Spinal cord (tissue), 10 donors: ENCODE results near the gene CCNJ. TPM values are rescaled to one million over a fixed set of nuclear protein-coding genes. Genes with fewer than 3 reads are reported as not detected.

Source experiments
- DNase-seq, 6 donors: peaks; one replicate each; pipeline versions ENCODE4 v3.0.0 to v3.0.0-alpha.2; 2013 to 2015; ENCODE audit warnings: low spot score in 6 of 6, low read depth in 4 of 6
- H3K27ac ChIP-seq: one replicate; pipeline ENCODE4 v1.5.1; 2013; ENCODE audit warnings: low read depth, low read length, control low read depth
- H3K27me3 ChIP-seq: one replicate; pipeline ENCODE4 v1.6.1; 2013; ENCODE audit warnings: low read length; ENCODE audit not compliant: control insufficient read depth, insufficient read depth
- H3K36me3 ChIP-seq: one replicate; pipeline ENCODE4 v1.6.1; 2013; ENCODE audit warnings: low read length; ENCODE audit not compliant: control insufficient read depth, insufficient read depth
- H3K4me1 ChIP-seq: one replicate; pipeline ENCODE4 v1.6.1; 2013; ENCODE audit warnings: low read length; ENCODE audit not compliant: control insufficient read depth, insufficient read depth
- H3K4me3 ChIP-seq: one replicate; pipeline ENCODE4 v1.5.1; 2013; ENCODE audit warnings: low read depth, low read length, control low read depth
- H3K9me3 ChIP-seq: one replicate; pipeline ENCODE4 v1.6.1; 2013; ENCODE audit warnings: low read length; ENCODE audit not compliant: control insufficient read depth, insufficient read depth
- WGBS: methylation state at CpG from one replicate; pipeline ENCODE4 v1.1.5; 2013; ENCODE audit warnings: missing lambda C conversion rate; ENCODE audit not compliant: insufficient coverage; 5-methylcytosine and 5-hydroxymethylcytosine counted together
- polyA plus RNA-seq, 2 donors: library from polyadenylated mRNA; unstranded; fragments of 120-200 nt; gene quantifications; one replicate each; pipeline ENCODE4 v1.2.1, GENCODE V29; 2013; ENCODE audit not compliant: insufficient read length in 2 of 2
- total RNA-seq, 2 donors: library from RNA; depleted of rRNA in 1 of 2; stranded (reverse); fragments of 120-200 nt in 1 of 2; fragments of >200 nt in 1 of 2; gene quantifications; one replicate each; pipeline versions ENCODE4 v1.2.3 to v1.2.4, GENCODE V29; 2013 to 2014
- donor health status: healthy.

The CCNJ gene
- total and polyA plus RNA-seq, 4 donors = 8.2 to 14.6 (median 11.5) TPM

DNA sequence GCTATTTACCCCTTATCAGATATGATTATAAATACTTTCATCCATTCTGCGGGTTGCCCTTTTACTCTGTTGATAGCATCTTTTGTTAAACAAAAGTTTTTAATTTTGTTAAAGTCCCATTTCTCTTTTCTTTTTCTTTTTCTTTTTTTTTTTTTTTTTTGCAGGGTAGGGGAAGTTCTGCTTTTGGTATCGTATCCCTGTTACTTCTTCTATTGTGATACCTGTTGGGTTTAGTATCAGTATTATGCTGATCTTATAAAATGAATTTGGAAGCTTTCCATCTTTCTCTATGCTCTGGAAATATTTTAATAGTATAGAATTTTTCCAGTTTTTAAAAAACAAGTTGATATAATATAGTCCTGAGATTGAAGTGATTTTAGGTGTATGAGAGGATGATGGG is 6.0 kb downstream of the CCNJ start:
- no peaks in the 10 kb centered on the region for H3K36me3 ChIP-seq
- no peak for DNase-seq
- H3K9me3 ChIP-seq = no peaks in the 10 kb centered on the region
- no CpG with 5 or more reads among the region's 2 CpGs for WGBS
- no peak overlapping the region for H3K27ac ChIP-seq
- peaks cover 2% of the 10 kb centered on the region for H3K4me1 ChIP-seq
- H3K27me3 ChIP-seq = no peaks in the 10 kb centered on the region
- no peak overlapping the region for H3K4me3 ChIP-seq

DNA sequence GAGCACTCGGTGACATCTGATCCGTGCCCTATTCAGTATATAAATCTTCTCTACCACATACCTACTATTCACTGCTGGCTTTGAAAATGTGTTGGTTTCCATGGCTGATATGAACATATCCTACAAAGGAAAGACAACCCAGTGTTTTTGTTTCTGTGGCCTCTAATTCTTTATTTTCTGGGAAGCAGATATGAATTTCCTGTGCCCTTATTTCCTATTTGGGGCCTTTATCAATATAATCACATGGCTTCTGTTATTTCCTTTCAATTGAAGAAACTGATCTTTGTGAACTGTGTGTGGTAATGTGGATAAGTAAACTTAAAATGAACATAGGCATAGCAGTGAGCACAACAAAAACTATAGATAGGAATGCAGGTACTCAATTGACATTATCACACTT is 10.6 kb downstream of the CCNJ start:
- no CpG with 5 or more reads among the region's 2 CpGs for WGBS

DNA sequence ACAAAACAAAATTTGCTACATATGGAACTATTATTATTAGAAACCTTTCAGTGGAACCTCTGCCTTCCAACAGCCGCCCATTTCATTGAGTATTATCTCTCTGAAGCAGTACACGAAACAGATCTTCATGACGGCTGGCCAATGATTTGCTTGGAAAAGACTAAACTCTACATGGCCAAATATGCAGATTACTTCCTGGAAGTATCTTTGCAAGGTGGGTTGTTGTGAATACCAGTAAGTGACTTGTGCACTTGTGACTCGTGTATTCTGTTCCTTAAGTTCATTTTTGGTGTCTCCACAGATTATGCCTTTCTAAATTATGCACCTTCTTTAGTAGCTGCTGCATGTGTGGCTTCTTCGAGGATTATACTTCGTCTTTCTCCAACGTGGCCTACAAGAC is 13.4 kb downstream of the CCNJ start:
- H3K4me3 ChIP-seq = no peak overlapping the region
- whole genome bisulfite sequencing = 60% methylated on average over 1 of the region's 7 CpGs
- H3K9me3 ChIP-seq = no peaks in the 10 kb centered on the region
- peaks cover 12% of the 10 kb centered on the region for H3K36me3 ChIP-seq
- no peaks in the 10 kb centered on the region for H3K4me1 ChIP-seq
- no peak overlapping the region for H3K27ac ChIP-seq
- DNase-seq = no peak
- H3K27me3 ChIP-seq = no peaks in the 10 kb centered on the region

More for the DNA sequence above, 10.6 kb downstream of the CCNJ start:
- no peak overlapping the region for H3K4me3 ChIP-seq
- no peaks in the 10 kb centered on the region for H3K27me3 ChIP-seq
- no peak for DNase-seq
- H3K36me3 ChIP-seq = peaks cover 6% of the 10 kb centered on the region
- no peak overlapping the region for H3K27ac ChIP-seq
- H3K4me1 ChIP-seq = no peaks in the 10 kb centered on the region
- no peaks in the 10 kb centered on the region for H3K9me3 ChIP-seq

DNA sequence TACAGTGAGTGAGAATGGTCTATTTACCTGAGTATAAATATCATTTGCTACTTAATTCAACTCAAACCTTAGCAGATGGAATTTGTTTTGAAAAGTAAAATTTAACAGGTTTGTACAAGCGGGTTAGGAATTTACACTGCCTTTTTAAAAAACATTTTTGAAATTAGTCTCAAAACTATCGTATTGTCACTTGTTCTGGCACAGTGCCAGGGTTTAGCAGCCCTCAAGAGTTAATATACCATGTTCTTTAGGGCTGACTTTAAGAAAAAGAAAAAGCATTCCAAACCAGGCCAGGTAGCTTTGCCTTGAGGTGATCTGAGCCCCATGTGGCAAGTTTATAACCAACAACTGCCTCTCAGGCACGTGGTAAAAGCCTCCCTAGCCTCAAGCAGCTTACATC is 17.8 kb downstream of the CCNJ start:
- 83% methylated on average over 2 of the region's 3 CpGs for WGBS
- Histone ChIP-seq H3K36me3 (peaks cover 17% of the 10 kb centered on the region), H3K27me3 (no peaks in the 10 kb centered on the region), H3K4me3 (no peak overlapping the region), H3K27ac (no peak overlapping the region), H3K9me3 (no peaks in the 10 kb centered on the region), H3K4me1 (no peaks in the 10 kb centered on the region)
- no peak for DNase-seq

DNA sequence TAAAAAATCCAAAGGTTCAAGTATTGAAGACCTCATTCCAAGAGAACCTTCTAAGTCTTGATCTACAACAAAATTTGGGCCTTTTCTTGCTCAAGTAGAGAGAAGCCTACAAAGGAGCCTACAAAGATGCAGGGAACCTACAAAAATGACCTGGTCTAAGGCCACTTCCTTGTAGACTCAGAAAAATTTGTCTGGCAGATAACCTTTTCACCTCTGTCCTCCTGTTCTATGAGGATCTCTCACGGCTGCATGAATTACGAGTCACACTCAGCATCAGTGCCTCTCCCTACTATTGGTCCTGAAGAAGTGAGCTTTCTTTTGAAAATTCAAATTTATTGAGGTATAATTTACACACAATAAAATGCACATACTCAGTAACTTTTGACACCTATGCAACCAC is 29.3 kb downstream of the CCNJ start:
- DNase-seq = no peak
- H3K9me3 ChIP-seq = no peaks in the 10 kb centered on the region
- no peak overlapping the region for H3K27ac ChIP-seq
- no peaks in the 10 kb centered on the region for H3K27me3 ChIP-seq
- no CpG with 5 or more reads among the region's 2 CpGs for WGBS
- H3K4me1 ChIP-seq = no peaks in the 10 kb centered on the region
- no peaks in the 10 kb centered on the region for H3K36me3 ChIP-seq
- H3K4me3 ChIP-seq = no peak overlapping the region

DNA sequence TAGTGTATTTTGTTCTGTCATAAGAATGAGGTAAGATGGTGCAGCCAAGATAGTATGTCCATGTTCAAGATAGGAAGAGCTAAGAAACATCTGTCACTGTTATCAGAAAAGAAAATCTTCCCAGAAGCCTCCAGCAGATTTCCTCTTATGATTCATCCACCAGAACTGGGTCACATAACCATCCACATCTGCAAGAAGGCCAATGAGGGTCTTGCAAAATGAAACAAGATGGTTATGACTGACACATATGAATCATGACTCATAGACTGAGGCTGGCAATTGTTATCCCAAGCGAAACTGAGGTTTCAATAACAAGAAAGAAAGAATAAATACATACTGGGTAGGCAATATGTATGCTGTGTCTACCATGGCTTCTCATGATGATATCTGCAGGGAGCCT is 30.3 kb downstream of the CCNJ start:
- Histone ChIP-seq H3K27ac (no peak overlapping the region), H3K9me3 (no peaks in the 10 kb centered on the region), H3K27me3 (no peaks in the 10 kb centered on the region), H3K4me1 (no peaks in the 10 kb centered on the region), H3K4me3 (no peak overlapping the region), H3K36me3 (no peaks in the 10 kb centered on the region)
- no peak for DNase-seq
- 83% methylated on average over 1 of the region's 1 CpG for WGBS

DNA sequence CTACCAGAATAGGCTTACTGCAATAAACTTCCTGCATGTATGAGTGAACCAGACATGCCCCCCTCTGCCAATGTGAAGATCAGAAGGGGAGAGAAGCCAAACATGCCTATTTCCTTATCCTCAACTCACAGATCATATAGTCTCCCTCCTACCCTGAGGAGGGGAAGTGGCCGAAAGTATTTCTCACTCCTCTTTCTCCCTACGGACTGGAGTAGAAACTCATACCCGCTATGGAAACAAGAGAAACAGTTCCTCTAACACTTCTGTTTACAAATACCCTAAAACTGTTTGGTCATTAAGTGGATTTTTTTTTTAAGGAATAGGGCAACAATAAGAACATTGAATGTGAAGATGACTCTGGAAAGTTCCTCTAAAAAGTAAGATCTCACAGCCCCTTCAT is 31.4 kb downstream of the CCNJ start:
- Histone ChIP-seq H3K4me1 (no peaks in the 10 kb centered on the region), H3K36me3 (no peaks in the 10 kb centered on the region), H3K27me3 (no peaks in the 10 kb centered on the region), H3K9me3 (no peaks in the 10 kb centered on the region), H3K4me3 (no peak overlapping the region), H3K27ac (no peak overlapping the region)
- DNase-seq = no peak
- no CpG with 5 or more reads among the region's 3 CpGs for WGBS

DNA sequence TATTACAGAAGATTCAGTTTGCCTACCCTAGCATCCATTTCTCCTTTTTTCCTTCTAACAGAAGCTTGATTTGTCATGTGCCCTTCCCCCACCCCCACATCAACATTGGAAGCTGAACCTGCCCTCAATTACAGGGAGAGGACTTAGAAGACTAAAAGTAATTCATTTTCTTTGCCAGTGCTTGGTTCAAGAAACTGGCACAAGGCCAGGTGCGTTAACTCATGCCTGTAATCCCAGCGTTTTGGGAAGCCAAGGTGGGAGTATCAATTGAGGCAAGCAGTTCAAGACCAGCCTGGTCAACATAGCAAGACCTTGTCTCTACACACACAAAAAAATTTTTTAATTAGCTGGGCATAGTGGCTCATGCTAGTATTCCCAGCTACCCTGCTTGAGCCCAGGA is 32.6 kb downstream of the CCNJ start:
- Histone ChIP-seq H3K36me3 (no peaks in the 10 kb centered on the region), H3K27ac (no peak overlapping the region), H3K4me3 (no peak overlapping the region), H3K9me3 (no peaks in the 10 kb centered on the region), H3K4me1 (no peaks in the 10 kb centered on the region), H3K27me3 (no peaks in the 10 kb centered on the region)
- no peak for DNase-seq
- 0% methylated on average over 1 of the region's 2 CpGs for WGBS

DNA sequence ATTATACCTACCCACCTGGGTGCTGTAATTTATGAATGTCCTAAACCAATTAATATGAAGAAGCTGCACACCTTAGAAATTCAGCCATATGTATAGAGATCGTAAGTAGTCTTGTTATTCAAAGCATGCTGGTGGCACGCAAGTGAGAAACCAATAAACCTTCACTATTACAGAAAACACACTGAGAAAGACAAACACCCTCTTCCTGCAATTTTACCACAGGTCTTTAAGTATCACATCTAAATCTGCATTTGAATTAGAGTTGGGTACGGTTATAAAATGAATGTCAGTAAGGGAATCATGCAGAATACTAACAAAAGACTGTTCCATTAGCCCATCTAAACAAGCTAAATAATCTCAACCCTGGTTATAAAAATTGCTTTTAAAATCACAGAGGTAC is 33.8 kb downstream of the CCNJ start:
- Histone ChIP-seq H3K27me3 (no peaks in the 10 kb centered on the region), H3K4me3 (no peak overlapping the region), H3K27ac (no peak overlapping the region), H3K9me3 (no peaks in the 10 kb centered on the region), H3K4me1 (no peaks in the 10 kb centered on the region), H3K36me3 (no peaks in the 10 kb centered on the region)
- DNase-seq = no peak
- WGBS = no CpG with 5 or more reads among the region's 3 CpGs

DNA sequence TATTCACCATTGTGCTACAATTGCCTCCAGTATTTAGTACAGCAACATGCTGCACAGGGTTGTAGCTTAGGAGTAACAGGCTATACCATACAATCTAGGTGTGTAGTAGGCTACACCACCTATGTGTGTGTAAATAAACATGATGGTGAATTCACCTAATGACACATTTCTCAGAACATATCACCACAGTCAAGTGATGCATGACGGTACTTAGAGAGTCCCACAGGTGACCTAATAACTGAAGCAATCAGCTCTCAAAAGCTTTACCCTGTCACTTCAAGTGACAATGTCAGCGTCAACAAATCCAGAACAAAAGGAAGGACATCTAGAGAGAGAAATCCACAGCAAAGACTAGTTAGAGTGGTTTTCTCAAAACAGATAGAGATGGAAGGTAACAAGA is 38.8 kb downstream of the CCNJ start:
- Histone ChIP-seq H3K4me3 (no peak overlapping the region), H3K27ac (no peak overlapping the region)

More for the DNA sequence above, 38.8 kb downstream of the CCNJ start:
- no peaks in the 10 kb centered on the region for H3K4me1 ChIP-seq
- WGBS = no CpG with 5 or more reads among the region's 2 CpGs
- H3K27me3 ChIP-seq = no peaks in the 10 kb centered on the region
- H3K9me3 ChIP-seq = no peaks in the 10 kb centered on the region
- no peak for DNase-seq
- H3K36me3 ChIP-seq = no peaks in the 10 kb centered on the region
